Hepatocyte (in vitro differentiated cells): Measurements from ENCODE around the gene PRM2.

Source experiments
- CTCF ChIP-seq: fragments of 200-600 bp; sonication (generic); IDR thresholded peaks from 2 replicates; pipeline ENCODE4 v1.5.1; 2016; ENCODE audit warnings: antibody characterized with exemption, mild to moderate bottlenecking; ENCODE audit not compliant: poor library complexity
- EZH2 ChIP-seq: fragments of 200-600 bp; sonication (generic); IDR thresholded peaks from 2 replicates; pipeline ENCODE4 v1.6.1; 2016; ENCODE audit warnings: antibody characterized with exemption, mild to moderate bottlenecking, borderline replicate concordance

GRCh38 chr16:11274964-11275363, 1.3 kb downstream of the PRM2 start:
- TF ChIP-seq CTCF = no peak
- no peak for TF ChIP-seq EZH2
